Gastroesophageal sphincter (tissue), 4 donors: Measurements from ENCODE around the gene MICALL2. TPM values are rescaled to one million over a fixed set of nuclear protein-coding genes. Genes with fewer than 3 reads are reported as not detected.

Experiments used
- ATAC-seq: fragments of 150-250 bp; one replicate; pipeline ENCODE4 v1.9.1; 2016; ENCODE audit warnings: mild to moderate bottlenecking, moderate library complexity
- H3K27ac ChIP-seq, 4 donors: fragments of 200-600 bp; sonication (generic) in 3 of 4; 1 replicate in 3 of 4; 2 replicates in 1 of 4; pipeline ENCODE4 v1.5.1; 2016 to 2019
- H3K27me3 ChIP-seq: fragments of 200-600 bp; sonication (generic); one replicate; pipeline ENCODE4 v1.5.1; 2019
- H3K36me3 ChIP-seq, 2 donors: fragments of 200-600 bp; sonication (generic); one replicate each; pipeline ENCODE4 v1.5.1; 2019; ENCODE audit warnings: control low read depth in 1 of 2
- H3K4me1 ChIP-seq, 3 donors: fragments of 200-600 bp; sonication (generic); 1 replicate in 2 of 3; 2 replicates in 1 of 3; pipeline ENCODE4 v1.5.1; 2016 to 2019; ENCODE audit warnings: control low read depth in 2 of 3
- H3K4me3 ChIP-seq, 2 donors: fragments of 200-600 bp; sonication (generic); one replicate each; pipeline ENCODE4 v1.5.1; 2019; ENCODE audit warnings: mild to moderate bottlenecking in 1 of 2, moderate library complexity in 1 of 2
- H3K9me3 ChIP-seq, 3 donors: fragments of 200-600 bp; sonication (generic); one replicate each; pipeline ENCODE4 v1.5.1; 2017 to 2019; ENCODE audit warnings: control low read depth in 2 of 3
- CTCF ChIP-seq, 4 experiments: fragments of 200-600 bp in 2 of 4; fragments of 450-650 bp in 2 of 4; sonication (generic) in 1 of 4; IDR thresholded peaks; one replicate each; pipeline ENCODE4 v1.5.1; 2017 to 2019; ENCODE audit warnings: antibody characterized with exemption in 4 of 4, mild to moderate bottlenecking in 2 of 4, moderate library complexity in 2 of 4
- EP300 ChIP-seq: sonication (generic); formaldehyde crosslinking; IDR thresholded peaks from one replicate; pipeline ENCODE4 v1.6.1; 2017; ENCODE audit warnings: antibody characterized with exemption, mild to moderate bottlenecking
- POLR2A ChIP-seq, 2 donors: fragments of 450-650 bp; IDR thresholded peaks; one replicate each; pipeline ENCODE4 v1.6.1; 2017; ENCODE audit warnings: antibody characterized with exemption in 2 of 2, mild to moderate bottlenecking in 2 of 2, moderate library complexity in 1 of 2
- POLR2AphosphoS5 ChIP-seq: sonication (generic); formaldehyde crosslinking; IDR thresholded peaks from one replicate; pipeline ENCODE4 v1.6.1; 2017; ENCODE audit warnings: antibody characterized with exemption
- WGBS, 2 donors: methylation state at CpG; one replicate each; pipeline ENCODE4 v1.1.5; 2018; ENCODE audit warnings: low coverage in 1 of 2; 5-methylcytosine and 5-hydroxymethylcytosine counted together
- total RNA-seq, 4 donors: library from RNA; depleted of rRNA; stranded (reverse); fragments of >200 nt; gene quantifications; one replicate each; pipeline ENCODE4 v1.1.0, GENCODE V29; 2016

The MICALL2 gene
- total RNA-seq, 4 donors from 2014 or later, result 6.6 to 19.5 (median 15.0) TPM

DNA sequence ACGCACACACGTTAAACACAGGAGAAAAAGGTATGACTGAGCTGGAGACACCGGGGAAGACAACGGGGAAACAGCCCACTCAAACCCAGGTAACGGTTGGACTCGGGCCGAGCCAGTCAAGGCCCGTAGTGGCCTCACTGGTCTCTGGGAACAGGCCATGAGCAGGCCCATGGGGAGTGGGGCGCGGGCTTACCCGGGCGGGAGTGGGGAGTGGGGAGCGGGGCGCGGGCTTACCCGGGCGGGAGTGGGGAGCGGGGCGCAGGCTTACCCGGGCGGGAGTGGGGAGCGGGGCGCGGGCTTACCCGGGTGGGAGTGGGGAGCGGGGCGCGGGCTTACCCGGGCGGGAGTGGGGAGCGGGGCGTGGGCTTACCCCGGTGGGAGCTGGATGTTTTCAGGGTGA, 33.4 kb upstream of the MICALL2 start:
- Histone ChIP-seq H3K27me3 (no peaks in the 10 kb centered on the region), H3K4me1 (no peaks in the 10 kb centered on the region), H3K36me3 (peaks cover 0 to 100% of the 10 kb centered on the region in 2 donors), H3K4me3 (no peak overlapping the region), H3K27ac (no peak overlapping the region), H3K9me3 (no peaks in the 10 kb centered on the region)
- WGBS, 2 donors, result 90 to 91% methylated on average over 3 to 11 of the region's 33 CpGs
- no peak for ATAC-seq
- TF ChIP-seq POLR2AphosphoS5, result no peak
- no peak for TF ChIP-seq EP300
- no peak for TF ChIP-seq CTCF (IDR thresholded peaks at IDR 0.05)
- TF ChIP-seq POLR2A (IDR thresholded peaks at IDR 0.05), result no peak

DNA sequence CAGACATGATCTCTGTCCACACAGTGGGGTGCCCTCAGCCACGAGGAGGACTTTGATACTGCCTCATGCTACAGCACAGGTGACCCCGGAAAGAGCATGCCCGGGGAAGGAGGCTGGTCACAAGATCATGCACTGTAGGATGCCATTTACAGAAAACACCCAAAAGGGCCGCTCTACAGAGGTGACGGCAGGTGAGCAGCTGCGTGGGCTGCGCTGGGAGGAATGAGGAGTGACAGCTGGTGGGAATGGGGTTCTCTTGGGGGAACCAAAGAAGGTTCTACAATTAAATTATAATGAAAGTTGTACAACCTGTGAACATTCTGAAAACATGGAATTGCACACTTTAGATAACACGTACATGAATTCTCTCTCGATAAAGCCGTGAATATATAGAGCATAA, 33.0 kb upstream of the MICALL2 start:
- Histone ChIP-seq H3K4me3 (no peak overlapping the region), H3K27ac (no peak overlapping the region), H3K27me3 (no peaks in the 10 kb centered on the region), H3K4me1 (no peaks in the 10 kb centered on the region), H3K9me3 (no peaks in the 10 kb centered on the region), H3K36me3 (peaks cover 0 to 100% of the 10 kb centered on the region in 2 donors)
- 89 to 92% methylated on average over 5 to 9 of the region's 10 CpGs for WGBS, 2 donors
- ATAC-seq, result no peak
- TF ChIP-seq CTCF (IDR thresholded peaks at IDR 0.05) (no peak), POLR2AphosphoS5 (no peak), EP300 (no peak), POLR2A (IDR thresholded peaks at IDR 0.05) (no peak)

GRCh38 chr7:1490837-1491236, 31.6 kb upstream of the MICALL2 start:
- H3K27ac ChIP-seq, result no peak overlapping the region
- TF ChIP-seq EP300 (no peak), POLR2AphosphoS5 (no peak), CTCF (IDR thresholded peaks at IDR 0.05) (no peak), POLR2A (IDR thresholded peaks at IDR 0.05) (no peak)
- 77 to 92% methylated on average over 4 to 6 of the region's 19 CpGs for WGBS, 2 donors
- H3K36me3 ChIP-seq, result peaks cover 0 to 100% of the 10 kb centered on the region in 2 donors
- no peaks in the 10 kb centered on the region for H3K9me3 ChIP-seq
- no peak overlapping the region for H3K4me3 ChIP-seq
- no peaks in the 10 kb centered on the region for H3K27me3 ChIP-seq
- no peaks in the 10 kb centered on the region for H3K4me1 ChIP-seq
- no peak for ATAC-seq

DNA sequence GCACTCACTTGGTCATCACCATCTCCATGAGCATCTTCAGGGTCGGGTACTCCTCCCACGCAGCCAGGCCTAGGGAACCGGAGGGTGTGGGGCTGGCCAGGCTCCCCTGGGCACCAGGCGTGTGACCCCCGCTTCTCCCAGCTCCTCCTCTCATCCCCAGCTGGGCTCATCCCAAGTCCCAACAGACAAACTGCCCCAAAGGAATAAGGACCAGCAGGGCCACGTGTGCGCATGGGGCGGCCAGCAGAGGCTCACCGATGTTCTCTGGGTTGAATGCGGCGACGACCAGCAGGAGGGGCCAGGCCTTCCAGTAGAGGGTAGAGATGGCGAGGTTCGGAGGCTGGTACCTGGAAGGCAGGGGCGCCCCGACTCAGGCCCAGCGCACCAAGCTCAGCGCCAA, 30.1 kb upstream of the MICALL2 start:
- no peaks in the 10 kb centered on the region for H3K9me3 ChIP-seq
- H3K27ac ChIP-seq, result no peak overlapping the region
- no peak overlapping the region for H3K4me3 ChIP-seq
- H3K4me1 ChIP-seq, result no peaks in the 10 kb centered on the region
- H3K36me3 ChIP-seq, result peaks cover 0 to 100% of the 10 kb centered on the region in 2 donors
- TF ChIP-seq EP300, result no peak
- no peak for TF ChIP-seq CTCF (IDR thresholded peaks at IDR 0.05)
- TF ChIP-seq POLR2AphosphoS5, result no peak
- no peak for TF ChIP-seq POLR2A (IDR thresholded peaks at IDR 0.05)
- no peaks in the 10 kb centered on the region for H3K27me3 ChIP-seq
- ATAC-seq, result no peak
- WGBS, 2 donors, result no CpG with 5 or more reads among the region's 18 CpGs

DNA sequence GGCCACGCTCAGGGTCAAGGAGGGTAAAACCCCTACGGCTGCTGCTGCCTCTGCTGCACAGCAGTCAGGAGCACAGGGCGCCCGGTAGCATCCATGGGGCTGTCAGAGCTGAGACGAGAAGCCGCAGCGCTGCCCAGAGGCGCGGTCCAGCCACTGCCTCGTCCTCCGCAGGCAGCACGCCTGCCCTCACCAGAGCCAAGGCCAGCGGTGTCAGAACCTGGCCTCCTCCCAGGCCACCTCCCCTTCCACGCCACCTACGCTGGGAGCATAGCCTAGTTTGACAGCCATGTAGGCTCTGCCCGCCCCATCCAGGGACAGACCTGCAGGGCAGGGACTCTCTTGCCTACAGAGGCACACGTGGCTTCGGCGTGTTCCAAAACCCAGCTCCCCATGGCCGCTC, 28.7 kb upstream of the MICALL2 start:
- Histone ChIP-seq H3K27ac (no peak overlapping the region), H3K4me3 (no peak overlapping the region), H3K4me1 (no peaks in the 10 kb centered on the region), H3K27me3 (no peaks in the 10 kb centered on the region), H3K9me3 (no peaks in the 10 kb centered on the region), H3K36me3 (peaks cover 0 to 100% of the 10 kb centered on the region in 2 donors)
- TF ChIP-seq EP300, result no peak
- no peak for TF ChIP-seq CTCF (IDR thresholded peaks at IDR 0.05)
- no peak for TF ChIP-seq POLR2AphosphoS5
- no peak for TF ChIP-seq POLR2A (IDR thresholded peaks at IDR 0.05)
- no peak for ATAC-seq
- WGBS, 2 donors, result 80% methylated on average over 1 of the region's 20 CpGs; no CpG with 5 or more reads in 1 of the 2 donors
